Measurements from ENCODE around the gene KRTAP5-6.

DNA sequence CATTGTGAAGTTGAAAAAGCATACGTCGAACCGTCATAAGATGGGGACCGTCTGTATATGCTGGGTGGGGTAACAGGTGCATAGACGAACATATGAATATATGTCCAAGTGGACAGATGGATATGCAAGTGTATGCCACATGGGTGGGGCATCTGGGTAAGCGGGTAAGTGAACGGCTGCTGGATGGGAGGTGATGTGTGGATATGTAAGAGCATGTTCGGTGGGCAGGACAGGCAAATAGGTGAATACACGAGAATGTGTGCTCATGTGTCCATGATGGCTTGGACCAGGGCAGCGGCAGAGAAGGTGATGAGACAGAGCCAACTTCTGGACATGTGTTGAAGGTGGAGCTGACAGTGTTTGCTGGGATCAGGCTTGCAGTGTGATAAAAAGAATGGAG lies 41.4 kb downstream of the KRTAP5-6 start:
- no peak for TF ChIP-seq POLR2A (IDR thresholded peaks at IDR 0.05)
- TF ChIP-seq EP300 (IDR thresholded peaks at IDR 0.05), result no peak

Data from suprapubic skin (tissue), 2 donors.